HepG2 (cell line): ENCODE measurements around the gene RASGRF1. TPM values are rescaled to one million over a fixed set of nuclear protein-coding genes. Genes with fewer than 3 reads are reported as not detected.
A peak's percentile ranks its signal among the peaks of the same experiment; 100 is the strongest.

ENCODE experiments used
- HNRNPLL ChIP-seq: fragments of 200-400 bp; formaldehyde crosslinking; IDR thresholded peaks from 2 replicates; pipeline ENCODE4 v1.6.1; 2017; ENCODE audit warnings: mild to moderate bottlenecking, low read depth, low read length; ENCODE audit not compliant: poor library complexity, severe bottlenecking
- KLF11 ChIP-seq: IDR thresholded peaks from 2 replicates; pipeline ENCODE4 v1.6.1; 2016; ENCODE audit warnings: missing compliant biosample characterization
- MZF1 ChIP-seq: sonication (generic); formaldehyde crosslinking; IDR thresholded peaks from 2 replicates; pipeline ENCODE4 v1.8.1; 2023; ENCODE audit warnings: mild to moderate bottlenecking, missing genetic modification reagents, borderline replicate concordance
- SP5 ChIP-seq: IDR thresholded peaks from 2 replicates; pipeline ENCODE4 v1.6.1; 2016; ENCODE audit warnings: low read depth, borderline replicate concordance
- TMF1 ChIP-seq: sonication (generic); formaldehyde crosslinking; IDR thresholded peaks from 2 replicates; pipeline ENCODE4 v1.8.1; 2022; ENCODE audit warnings: low read depth, missing genetic modification reagents
- ZFP82 ChIP-seq: sonication (generic); formaldehyde crosslinking; IDR thresholded peaks from 2 replicates; pipeline ENCODE4 v1.5.1; 2020; ENCODE audit warnings: mild to moderate bottlenecking, missing genetic modification reagents, borderline replicate concordance
- ZNF501 ChIP-seq: sonication (generic); formaldehyde crosslinking; IDR thresholded peaks from 2 replicates; pipeline ENCODE4 v1.5.1; 2020; ENCODE audit warnings: mild to moderate bottlenecking, moderate library complexity, missing genetic modification reagents
- ZNF777 ChIP-seq: sonication (generic); formaldehyde crosslinking; IDR thresholded peaks from 2 replicates; pipeline ENCODE4 v1.4.0; 2020; ENCODE audit warnings: missing genetic modification reagents
- polyA plus RNA-seq, 8 experiments: library from polyadenylated mRNA; depleted of rRNA in 3 of 8; stranded (reverse) in 7 of 8; unstranded in 1 of 8; fragments of >200 nt; fragmentation: Illumina TruSeq in 4 of 8; extraction: Trizol in 4 of 8; gene quantifications; 2 replicates each; pipeline versions ENCODE4 v1.2.1 to v1.2.3, GENCODE V29; 2011 to 2016; ENCODE audit warnings: low read depth in 4 of 8, missing spikeins in 1 of 8, mixed read lengths in 1 of 8; ENCODE audit not compliant: insufficient read depth in 1 of 8
- total RNA-seq, 5 experiments: library from RNA; depleted of rRNA; stranded (reverse); fragments of >200 nt; fragmentation: Illumina TruSeq; extraction: Trizol; gene quantifications; 2 replicates each; pipeline ENCODE4 v1.2.3, GENCODE V29; 2016; ENCODE audit warnings: low read depth in 1 of 5
- TF ChIP-seq, protein P1 (sequence below): sonication (generic); formaldehyde crosslinking; conservative IDR thresholded peaks from 2 replicates; pipeline ENCODE4 v1.4.0; 2020; ENCODE audit warnings: missing genetic modification reagents
- TF ChIP-seq, protein P2 (sequence below): sonication (generic); formaldehyde crosslinking; conservative IDR thresholded peaks from 2 replicates; pipeline ENCODE4 v1.4.0; 2020; ENCODE audit warnings: missing genetic modification reagents
- TF ChIP-seq, protein P3 (sequence below): sonication (generic); formaldehyde crosslinking; IDR thresholded peaks from 2 replicates; pipeline ENCODE4 v1.4.0; 2020; ENCODE audit warnings: missing genetic modification reagents
- TF ChIP-seq, protein P4 (sequence below): sonication (generic); formaldehyde crosslinking; IDR thresholded peaks from 2 replicates; pipeline ENCODE4 v1.4.0; 2020; ENCODE audit warnings: mild to moderate bottlenecking, missing genetic modification reagents
- TF ChIP-seq, protein P5 (sequence below): sonication (generic); formaldehyde crosslinking; IDR thresholded peaks from 2 replicates; pipeline ENCODE4 v1.5.0; 2020; ENCODE audit warnings: mild to moderate bottlenecking, missing genetic modification reagents

RASGRF1 gene
- total and polyA plus RNA-seq, 2 of the 13 experiments (the other 11 are each of a cell fraction or from before 2014, with no cell fraction given), result 0.55 to 3.0 TPM

DNA sequence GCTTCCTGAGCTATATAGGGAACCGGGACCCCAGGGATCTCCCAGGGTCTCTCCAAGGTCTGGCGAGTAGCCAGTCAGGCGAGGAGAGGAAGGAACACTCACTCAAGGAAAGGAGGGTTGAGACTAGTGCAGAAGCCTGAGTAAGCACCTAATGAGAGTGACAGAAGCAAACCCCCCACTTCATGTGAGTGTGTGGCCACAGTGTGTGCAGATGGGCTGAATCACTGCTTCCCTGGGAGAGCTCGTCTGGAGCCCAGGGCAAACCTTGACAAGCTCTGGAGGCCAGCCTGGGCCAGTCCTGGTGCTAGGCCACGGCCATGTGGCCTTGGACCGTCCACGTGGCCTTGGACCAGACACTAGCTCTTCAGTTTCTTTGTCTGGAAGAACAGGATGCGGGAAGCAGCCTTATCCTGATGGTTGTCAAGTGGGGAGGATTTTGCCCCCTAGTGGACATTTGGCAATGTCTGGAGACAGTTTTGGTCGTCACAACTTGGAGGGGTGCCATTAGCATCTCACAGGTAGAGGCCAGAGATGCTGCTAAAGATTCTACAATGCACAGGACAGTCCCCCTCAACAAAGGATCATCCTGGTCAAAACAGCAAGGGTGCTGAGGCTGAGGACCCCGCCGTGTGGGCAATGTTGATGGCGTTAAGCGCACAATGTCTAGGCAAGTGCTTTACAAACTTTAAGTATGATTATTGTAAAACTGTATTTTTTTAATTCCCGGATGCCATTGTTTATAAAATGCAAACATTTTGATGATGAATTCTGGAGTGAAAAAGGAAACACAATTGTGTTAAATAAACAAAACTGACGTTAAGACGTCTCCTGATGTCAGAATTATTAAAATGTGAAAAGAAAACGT lies 110.9 kb downstream of the RASGRF1 start (continued):
- TF ChIP-seq, protein P1, sequence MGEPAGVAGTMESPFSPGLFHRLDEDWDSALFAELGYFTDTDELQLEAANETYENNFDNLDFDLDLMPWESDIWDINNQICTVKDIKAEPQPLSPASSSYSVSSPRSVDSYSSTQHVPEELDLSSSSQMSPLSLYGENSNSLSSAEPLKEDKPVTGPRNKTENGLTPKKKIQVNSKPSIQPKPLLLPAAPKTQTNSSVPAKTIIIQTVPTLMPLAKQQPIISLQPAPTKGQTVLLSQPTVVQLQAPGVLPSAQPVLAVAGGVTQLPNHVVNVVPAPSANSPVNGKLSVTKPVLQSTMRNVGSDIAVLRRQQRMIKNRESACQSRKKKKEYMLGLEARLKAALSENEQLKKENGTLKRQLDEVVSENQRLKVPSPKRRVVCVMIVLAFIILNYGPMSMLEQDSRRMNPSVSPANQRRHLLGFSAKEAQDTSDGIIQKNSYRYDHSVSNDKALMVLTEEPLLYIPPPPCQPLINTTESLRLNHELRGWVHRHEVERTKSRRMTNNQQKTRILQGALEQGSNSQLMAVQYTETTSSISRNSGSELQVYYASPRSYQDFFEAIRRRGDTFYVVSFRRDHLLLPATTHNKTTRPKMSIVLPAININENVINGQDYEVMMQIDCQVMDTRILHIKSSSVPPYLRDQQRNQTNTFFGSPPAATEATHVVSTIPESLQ, result no peak
- TF ChIP-seq, protein P2, sequence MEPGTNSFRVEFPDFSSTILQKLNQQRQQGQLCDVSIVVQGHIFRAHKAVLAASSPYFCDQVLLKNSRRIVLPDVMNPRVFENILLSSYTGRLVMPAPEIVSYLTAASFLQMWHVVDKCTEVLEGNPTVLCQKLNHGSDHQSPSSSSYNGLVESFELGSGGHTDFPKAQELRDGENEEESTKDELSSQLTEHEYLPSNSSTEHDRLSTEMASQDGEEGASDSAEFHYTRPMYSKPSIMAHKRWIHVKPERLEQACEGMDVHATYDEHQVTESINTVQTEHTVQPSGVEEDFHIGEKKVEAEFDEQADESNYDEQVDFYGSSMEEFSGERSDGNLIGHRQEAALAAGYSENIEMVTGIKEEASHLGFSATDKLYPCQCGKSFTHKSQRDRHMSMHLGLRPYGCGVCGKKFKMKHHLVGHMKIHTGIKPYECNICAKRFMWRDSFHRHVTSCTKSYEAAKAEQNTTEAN, result peak; percentile 76; the same call in 1 of the 2 replicates
- TF ChIP-seq, protein P3, sequence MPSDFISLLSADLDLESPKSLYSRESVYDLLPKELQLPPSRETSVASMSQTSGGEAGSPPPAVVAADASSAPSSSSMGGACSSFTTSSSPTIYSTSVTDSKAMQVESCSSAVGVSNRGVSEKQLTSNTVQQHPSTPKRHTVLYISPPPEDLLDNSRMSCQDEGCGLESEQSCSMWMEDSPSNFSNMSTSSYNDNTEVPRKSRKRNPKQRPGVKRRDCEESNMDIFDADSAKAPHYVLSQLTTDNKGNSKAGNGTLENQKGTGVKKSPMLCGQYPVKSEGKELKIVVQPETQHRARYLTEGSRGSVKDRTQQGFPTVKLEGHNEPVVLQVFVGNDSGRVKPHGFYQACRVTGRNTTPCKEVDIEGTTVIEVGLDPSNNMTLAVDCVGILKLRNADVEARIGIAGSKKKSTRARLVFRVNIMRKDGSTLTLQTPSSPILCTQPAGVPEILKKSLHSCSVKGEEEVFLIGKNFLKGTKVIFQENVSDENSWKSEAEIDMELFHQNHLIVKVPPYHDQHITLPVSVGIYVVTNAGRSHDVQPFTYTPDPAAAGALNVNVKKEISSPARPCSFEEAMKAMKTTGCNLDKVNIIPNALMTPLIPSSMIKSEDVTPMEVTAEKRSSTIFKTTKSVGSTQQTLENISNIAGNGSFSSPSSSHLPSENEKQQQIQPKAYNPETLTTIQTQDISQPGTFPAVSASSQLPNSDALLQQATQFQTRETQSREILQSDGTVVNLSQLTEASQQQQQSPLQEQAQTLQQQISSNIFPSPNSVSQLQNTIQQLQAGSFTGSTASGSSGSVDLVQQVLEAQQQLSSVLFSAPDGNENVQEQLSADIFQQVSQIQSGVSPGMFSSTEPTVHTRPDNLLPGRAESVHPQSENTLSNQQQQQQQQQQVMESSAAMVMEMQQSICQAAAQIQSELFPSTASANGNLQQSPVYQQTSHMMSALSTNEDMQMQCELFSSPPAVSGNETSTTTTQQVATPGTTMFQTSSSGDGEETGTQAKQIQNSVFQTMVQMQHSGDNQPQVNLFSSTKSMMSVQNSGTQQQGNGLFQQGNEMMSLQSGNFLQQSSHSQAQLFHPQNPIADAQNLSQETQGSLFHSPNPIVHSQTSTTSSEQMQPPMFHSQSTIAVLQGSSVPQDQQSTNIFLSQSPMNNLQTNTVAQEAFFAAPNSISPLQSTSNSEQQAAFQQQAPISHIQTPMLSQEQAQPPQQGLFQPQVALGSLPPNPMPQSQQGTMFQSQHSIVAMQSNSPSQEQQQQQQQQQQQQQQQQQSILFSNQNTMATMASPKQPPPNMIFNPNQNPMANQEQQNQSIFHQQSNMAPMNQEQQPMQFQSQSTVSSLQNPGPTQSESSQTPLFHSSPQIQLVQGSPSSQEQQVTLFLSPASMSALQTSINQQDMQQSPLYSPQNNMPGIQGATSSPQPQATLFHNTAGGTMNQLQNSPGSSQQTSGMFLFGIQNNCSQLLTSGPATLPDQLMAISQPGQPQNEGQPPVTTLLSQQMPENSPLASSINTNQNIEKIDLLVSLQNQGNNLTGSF (CRISPR knock-in tag), result peak; percentile 81; the same call in 1 of the 2 replicates
- TF ChIP-seq ZNF501, result peak; percentile 64; the same call in 1 of the 2 replicates
- TF ChIP-seq, protein P4, sequence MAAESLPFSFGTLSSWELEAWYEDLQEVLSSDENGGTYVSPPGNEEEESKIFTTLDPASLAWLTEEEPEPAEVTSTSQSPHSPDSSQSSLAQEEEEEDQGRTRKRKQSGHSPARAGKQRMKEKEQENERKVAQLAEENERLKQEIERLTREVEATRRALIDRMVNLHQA (CRISPR knock-in tag), result no peak
- 0 out of 2 replicates have a peak, but pooled peaks have one; percentile 8 for TF ChIP-seq TMF1 (CRISPR knock-in tag)
- TF ChIP-seq ZNF777 (CRISPR knock-in tag), result 0 out of 2 replicates have a peak, but pooled peaks have one; percentile 16
- TF ChIP-seq, protein P5, sequence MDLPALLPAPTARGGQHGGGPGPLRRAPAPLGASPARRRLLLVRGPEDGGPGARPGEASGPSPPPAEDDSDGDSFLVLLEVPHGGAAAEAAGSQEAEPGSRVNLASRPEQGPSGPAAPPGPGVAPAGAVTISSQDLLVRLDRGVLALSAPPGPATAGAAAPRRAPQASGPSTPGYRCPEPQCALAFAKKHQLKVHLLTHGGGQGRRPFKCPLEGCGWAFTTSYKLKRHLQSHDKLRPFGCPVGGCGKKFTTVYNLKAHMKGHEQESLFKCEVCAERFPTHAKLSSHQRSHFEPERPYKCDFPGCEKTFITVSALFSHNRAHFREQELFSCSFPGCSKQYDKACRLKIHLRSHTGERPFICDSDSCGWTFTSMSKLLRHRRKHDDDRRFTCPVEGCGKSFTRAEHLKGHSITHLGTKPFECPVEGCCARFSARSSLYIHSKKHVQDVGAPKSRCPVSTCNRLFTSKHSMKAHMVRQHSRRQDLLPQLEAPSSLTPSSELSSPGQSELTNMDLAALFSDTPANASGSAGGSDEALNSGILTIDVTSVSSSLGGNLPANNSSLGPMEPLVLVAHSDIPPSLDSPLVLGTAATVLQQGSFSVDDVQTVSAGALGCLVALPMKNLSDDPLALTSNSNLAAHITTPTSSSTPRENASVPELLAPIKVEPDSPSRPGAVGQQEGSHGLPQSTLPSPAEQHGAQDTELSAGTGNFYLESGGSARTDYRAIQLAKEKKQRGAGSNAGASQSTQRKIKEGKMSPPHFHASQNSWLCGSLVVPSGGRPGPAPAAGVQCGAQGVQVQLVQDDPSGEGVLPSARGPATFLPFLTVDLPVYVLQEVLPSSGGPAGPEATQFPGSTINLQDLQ (CRISPR knock-in tag), result peak; percentile 65
- no peak for TF ChIP-seq HNRNPLL
- no peak for TF ChIP-seq MZF1 (CRISPR knock-in tag)
- no peak for TF ChIP-seq ZFP82 (CRISPR knock-in tag)
- TF ChIP-seq SP5, result no peak
- TF ChIP-seq KLF11 (CRISPR knock-in tag), result peak; percentile 94
